K562 (cell line): ENCODE data around the gene CMSS1.

Source experiments
- HIVEP1 ChIP-seq: fragments of 250-450 bp; sonication (Bioruptor Pico); IDR thresholded peaks from 2 replicates; pipeline ENCODE4 v1.4.0; 2020; ENCODE audit warnings: mild to moderate bottlenecking
- JUN ChIP-seq, 2 experiments: sonication (generic) in 1 of 2; formaldehyde crosslinking in 1 of 2; IDR thresholded peaks; 2 replicates each; pipeline versions ENCODE4 v1.6.1 to v1.8.0; 2012 to 2022; ENCODE audit warnings: borderline replicate concordance in 2 of 2, mild to moderate bottlenecking in 2 of 2, improper control_type of control experiment in 1 of 2, low read depth in 1 of 2, low read length in 1 of 2, missing genetic modification reagents in 1 of 2
- MCM7 ChIP-seq, 2 experiments: fragments of 450-650 bp; IDR thresholded peaks; 2 replicates each; pipeline ENCODE4 v1.6.1; 2016 to 2018
- SMARCA5 ChIP-seq: fragments of 450-650 bp; IDR thresholded peaks from 2 replicates; pipeline ENCODE4 v1.6.1; 2016
- TF ChIP-seq, protein P1 (sequence below): fragments of 450-650 bp; conservative IDR thresholded peaks from 2 replicates; pipeline ENCODE4 v1.6.1; 2016; ENCODE audit warnings: missing genetic modification characterization, low read depth, mild to moderate bottlenecking, missing compliant biosample characterization, moderate library complexity
- TF ChIP-seq, protein P2 (sequence below), 3 experiments: IDR thresholded peaks in 2 of 3; conservative IDR thresholded peaks in 1 of 3; 2 replicates each; pipeline ENCODE4 v1.5.1; 2011 to 2012; ENCODE audit warnings: low read length in 3 of 3, mild to moderate bottlenecking in 3 of 3, control low read depth in 2 of 3, improper control_type of control experiment in 1 of 3, inconsistent platforms in 1 of 3, low read depth in 1 of 3, mixed read lengths in 1 of 3, moderate library complexity in 1 of 3; ENCODE audit not compliant: insufficient read depth in 2 of 3

DNA sequence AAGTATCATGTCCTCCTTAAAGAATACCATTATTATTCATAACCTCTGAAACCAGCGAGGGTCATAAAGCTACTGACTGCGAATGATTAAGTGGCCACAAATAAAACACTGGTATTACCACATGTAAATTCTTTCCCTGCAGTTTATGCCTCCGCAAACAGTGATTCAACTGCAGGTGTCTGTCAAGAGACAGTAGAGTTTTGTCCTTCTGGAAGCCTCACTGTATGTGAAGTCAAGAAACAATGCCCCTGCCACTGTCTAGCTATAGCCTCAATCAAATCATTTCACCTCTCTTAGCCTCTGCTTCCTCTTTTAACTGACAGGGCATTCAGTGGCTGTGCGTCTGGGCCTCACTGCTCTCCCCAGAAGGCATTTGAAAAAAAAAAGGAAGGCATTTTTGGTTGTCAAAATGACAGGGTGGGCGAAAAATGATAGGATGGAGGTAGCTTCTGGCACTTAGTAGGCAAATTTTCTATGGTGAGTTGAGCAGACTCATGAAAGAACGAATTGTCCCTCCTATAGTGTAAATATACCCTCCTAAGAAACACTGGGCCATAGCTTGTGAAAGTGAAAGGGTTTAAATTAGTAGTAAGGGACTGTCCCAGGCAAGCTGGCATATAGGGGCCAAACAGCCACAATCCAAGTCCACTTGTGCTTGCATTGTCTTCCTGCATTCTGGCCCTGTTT lies 229.9 kb downstream of the CMSS1 start:
- no peak for TF ChIP-seq JUN (IDR thresholded peaks at IDR 0.05; ENCODE audit: borderline replicate concordance, low read depth, low read length)
- TF ChIP-seq JUN (CRISPR knock-in tag; IDR thresholded peaks at IDR 0.05; ENCODE audit: borderline replicate concordance) = no peak
- TF ChIP-seq MCM7 (IDR thresholded peaks at IDR 0.05) = no peak
- no peak for TF ChIP-seq HIVEP1 (CRISPR knock-in tag)
- TF ChIP-seq, protein P1, sequence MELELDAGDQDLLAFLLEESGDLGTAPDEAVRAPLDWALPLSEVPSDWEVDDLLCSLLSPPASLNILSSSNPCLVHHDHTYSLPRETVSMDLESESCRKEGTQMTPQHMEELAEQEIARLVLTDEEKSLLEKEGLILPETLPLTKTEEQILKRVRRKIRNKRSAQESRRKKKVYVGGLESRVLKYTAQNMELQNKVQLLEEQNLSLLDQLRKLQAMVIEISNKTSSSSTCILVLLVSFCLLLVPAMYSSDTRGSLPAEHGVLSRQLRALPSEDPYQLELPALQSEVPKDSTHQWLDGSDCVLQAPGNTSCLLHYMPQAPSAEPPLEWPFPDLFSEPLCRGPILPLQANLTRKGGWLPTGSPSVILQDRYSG = no peak
- TF ChIP-seq SMARCA5 = no peak
- TF ChIP-seq, protein P2, sequence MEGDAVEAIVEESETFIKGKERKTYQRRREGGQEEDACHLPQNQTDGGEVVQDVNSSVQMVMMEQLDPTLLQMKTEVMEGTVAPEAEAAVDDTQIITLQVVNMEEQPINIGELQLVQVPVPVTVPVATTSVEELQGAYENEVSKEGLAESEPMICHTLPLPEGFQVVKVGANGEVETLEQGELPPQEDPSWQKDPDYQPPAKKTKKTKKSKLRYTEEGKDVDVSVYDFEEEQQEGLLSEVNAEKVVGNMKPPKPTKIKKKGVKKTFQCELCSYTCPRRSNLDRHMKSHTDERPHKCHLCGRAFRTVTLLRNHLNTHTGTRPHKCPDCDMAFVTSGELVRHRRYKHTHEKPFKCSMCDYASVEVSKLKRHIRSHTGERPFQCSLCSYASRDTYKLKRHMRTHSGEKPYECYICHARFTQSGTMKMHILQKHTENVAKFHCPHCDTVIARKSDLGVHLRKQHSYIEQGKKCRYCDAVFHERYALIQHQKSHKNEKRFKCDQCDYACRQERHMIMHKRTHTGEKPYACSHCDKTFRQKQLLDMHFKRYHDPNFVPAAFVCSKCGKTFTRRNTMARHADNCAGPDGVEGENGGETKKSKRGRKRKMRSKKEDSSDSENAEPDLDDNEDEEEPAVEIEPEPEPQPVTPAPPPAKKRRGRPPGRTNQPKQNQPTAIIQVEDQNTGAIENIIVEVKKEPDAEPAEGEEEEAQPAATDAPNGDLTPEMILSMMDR (IDR thresholded peaks at IDR 0.05 in 2 of 3, conservative IDR thresholded peaks at IDR 0.05 in 1 of 3; ENCODE audit: insufficient read depth in 2 of 3, low read depth in 1 of 3, low read length in 3 of 3) = no peak
